Large intestine (tissue), 3 donors: ENCODE measurements around the gene DMRT3. TPM values are rescaled to one million over a fixed set of nuclear protein-coding genes. Genes with fewer than 3 reads are reported as not detected.

Experiments
- DNase-seq, 2 donors: peaks; one replicate each; pipeline versions ENCODE4 v3.0.0 to v3.0.0-alpha.2; 2013
- H3K27ac ChIP-seq: one replicate; pipeline ENCODE4 v1.5.1; 2013; ENCODE audit warnings: low read length
- H3K27me3 ChIP-seq: 2 replicates; pipeline ENCODE4 v1.6.1; 2013; ENCODE audit warnings: low read length; ENCODE audit not compliant: control insufficient read depth, insufficient read depth
- H3K36me3 ChIP-seq: 2 replicates; pipeline ENCODE4 v1.6.1; 2013; ENCODE audit warnings: low read length; ENCODE audit not compliant: control insufficient read depth, insufficient read depth
- H3K4me1 ChIP-seq: one replicate; pipeline ENCODE4 v1.6.1; 2013; ENCODE audit warnings: low read length; ENCODE audit not compliant: control insufficient read depth, insufficient read depth
- H3K4me3 ChIP-seq: one replicate; pipeline ENCODE4 v1.5.1; 2013; ENCODE audit warnings: low read length
- H3K9me3 ChIP-seq: one replicate; pipeline ENCODE4 v1.6.1; 2013; ENCODE audit warnings: mild to moderate bottlenecking, low read depth, low read length, moderate library complexity; ENCODE audit not compliant: control insufficient read depth
- WGBS: methylation state at CpG from one replicate; pipeline ENCODE4 v1.1.5; 2013; ENCODE audit warnings: low lambda C conversion rate; ENCODE audit not compliant: insufficient coverage; 5-methylcytosine and 5-hydroxymethylcytosine counted together
- polyA plus RNA-seq: library from polyadenylated mRNA; unstranded; fragments of 120-200 nt; gene quantifications from one replicate; pipeline ENCODE4 v1.2.1, GENCODE V29; 2013

The DMRT3 gene
- polyA plus RNA-seq, 1 donor: not detected

- peaks cover 7% of the 10 kb centered on the region for H3K27me3 ChIP-seq
- no peaks in the 10 kb centered on the region for H3K4me1 ChIP-seq
- H3K36me3 ChIP-seq: no peaks in the 10 kb centered on the region
- no peak overlapping the region for H3K4me3 ChIP-seq
- no CpG with 5 or more reads among the region's 2 CpGs for WGBS
- peaks cover 4% of the 10 kb centered on the region for H3K9me3 ChIP-seq
- no peak for DNase-seq
- H3K27ac ChIP-seq: no peak overlapping the region
These were observed 26.2 kb downstream of the DMRT3 start for GRCh38 chr9:1002678-1003077.

- Histone ChIP-seq H3K4me1 (no peaks in the 10 kb centered on the region), H3K9me3 (no peaks in the 10 kb centered on the region), H3K4me3 (no peak overlapping the region), H3K36me3 (no peaks in the 10 kb centered on the region), H3K27ac (no peak overlapping the region), H3K27me3 (peaks cover 17% of the 10 kb centered on the region)
- DNase-seq: peak; percentile 27 to 28
- WGBS: no CpG with 5 or more reads among the region's 10 CpGs
These were observed 28.7 kb downstream of the DMRT3 start for GRCh38 chr9:1005043-1005667.

GRCh38 chr9:1007312-1007711 lies 30.9 kb downstream of the DMRT3 start:
- H3K9me3 ChIP-seq: no peaks in the 10 kb centered on the region
- no CpG with 5 or more reads among the region's 3 CpGs for WGBS
- no peak for DNase-seq

GRCh38 chr9:1008216-1008615 lies 31.8 kb downstream of the DMRT3 start:
- no peaks in the 10 kb centered on the region for H3K36me3 ChIP-seq
- H3K9me3 ChIP-seq: no peaks in the 10 kb centered on the region
- H3K4me1 ChIP-seq: no peaks in the 10 kb centered on the region
- no peak overlapping the region for H3K4me3 ChIP-seq
- H3K27me3 ChIP-seq: peaks cover 14% of the 10 kb centered on the region
- H3K27ac ChIP-seq: no peak overlapping the region
- DNase-seq: no peak
- WGBS: no CpG with 5 or more reads among the region's 3 CpGs

More at GRCh38 chr9:1007312-1007711, 30.9 kb downstream of the DMRT3 start:
- H3K4me1 ChIP-seq: no peaks in the 10 kb centered on the region
- no peak overlapping the region for H3K4me3 ChIP-seq
- H3K36me3 ChIP-seq: no peaks in the 10 kb centered on the region
- no peak overlapping the region for H3K27ac ChIP-seq
- H3K27me3 ChIP-seq: peaks cover 14% of the 10 kb centered on the region

GRCh38 chr9:1009101-1009707 lies 32.7 kb downstream of the DMRT3 start:
- no CpG with 5 or more reads among the region's 14 CpGs for WGBS
- H3K36me3 ChIP-seq: no peaks in the 10 kb centered on the region
- H3K9me3 ChIP-seq: no peaks in the 10 kb centered on the region
- no peak overlapping the region for H3K4me3 ChIP-seq
- no peak overlapping the region for H3K27ac ChIP-seq
- no peaks in the 10 kb centered on the region for H3K4me1 ChIP-seq
- peaks cover 14% of the 10 kb centered on the region for H3K27me3 ChIP-seq
- DNase-seq: peak; percentile 45 to 46

GRCh38 chr9:1013021-1013420 lies 36.6 kb downstream of the DMRT3 start:
- Histone ChIP-seq H3K27me3 (peaks cover 11% of the 10 kb centered on the region), H3K36me3 (no peaks in the 10 kb centered on the region), H3K4me3 (no peak overlapping the region), H3K27ac (no peak overlapping the region), H3K4me1 (no peaks in the 10 kb centered on the region), H3K9me3 (no peaks in the 10 kb centered on the region)
- no peak for DNase-seq
- no CpG with 5 or more reads among the region's 5 CpGs for WGBS

- WGBS: 81% methylated on average over 3 of the region's 4 CpGs
- Histone ChIP-seq H3K9me3 (no peaks in the 10 kb centered on the region), H3K36me3 (no peaks in the 10 kb centered on the region), H3K27ac (no peak overlapping the region), H3K4me3 (no peak overlapping the region), H3K27me3 (peaks cover 8% of the 10 kb centered on the region), H3K4me1 (no peaks in the 10 kb centered on the region)
- no peak for DNase-seq
These were observed 37.8 kb downstream of the DMRT3 start for GRCh38 chr9:1014225-1014624.

- DNase-seq: no peak
- no CpG with 5 or more reads among the region's 2 CpGs for WGBS
- no peak overlapping the region for H3K27ac ChIP-seq
- H3K4me3 ChIP-seq: no peak overlapping the region
- no peaks in the 10 kb centered on the region for H3K9me3 ChIP-seq
- H3K4me1 ChIP-seq: no peaks in the 10 kb centered on the region
- no peaks in the 10 kb centered on the region for H3K36me3 ChIP-seq
- H3K27me3 ChIP-seq: peaks cover 6% of the 10 kb centered on the region
These were observed 38.2 kb downstream of the DMRT3 start for GRCh38 chr9:1014640-1015039.

GRCh38 chr9:1018121-1018520 lies 41.7 kb downstream of the DMRT3 start:
- no peak overlapping the region for H3K27ac ChIP-seq
- H3K36me3 ChIP-seq: no peaks in the 10 kb centered on the region
- H3K9me3 ChIP-seq: no peaks in the 10 kb centered on the region
- WGBS: no CpG with 5 or more reads among the region's 10 CpGs
- H3K4me3 ChIP-seq: no peak overlapping the region
- no peak for DNase-seq
- H3K27me3 ChIP-seq: peaks cover 5% of the 10 kb centered on the region
- no peaks in the 10 kb centered on the region for H3K4me1 ChIP-seq

- Histone ChIP-seq H3K27me3 (peaks cover 6% of the 10 kb centered on the region), H3K4me3 (no peak overlapping the region), H3K27ac (no peak overlapping the region), H3K9me3 (no peaks in the 10 kb centered on the region), H3K36me3 (no peaks in the 10 kb centered on the region), H3K4me1 (no peaks in the 10 kb centered on the region)
- no peak for DNase-seq
- WGBS: no CpG with 5 or more reads among the region's 1 CpG
These were observed 47.7 kb downstream of the DMRT3 start for GRCh38 chr9:1024112-1024511.

- whole genome bisulfite sequencing: no CpG with 5 or more reads among the region's 8 CpGs
- H3K9me3 ChIP-seq: no peaks in the 10 kb centered on the region
- no peaks in the 10 kb centered on the region for H3K36me3 ChIP-seq
- H3K4me3 ChIP-seq: no peak overlapping the region
- H3K27ac ChIP-seq: no peak overlapping the region
- no peaks in the 10 kb centered on the region for H3K4me1 ChIP-seq
- peaks cover 16% of the 10 kb centered on the region for H3K27me3 ChIP-seq
- DNase-seq: no peak
These were observed 48.7 kb downstream of the DMRT3 start for GRCh38 chr9:1025131-1025530.
